WTC11 (cell line): ENCODE measurements around the gene SLC6A18. TPM values are rescaled to one million over a fixed set of nuclear protein-coding genes. Genes with fewer than 3 reads are reported as not detected.

ENCODE experiments used
- ATAC-seq: fragments of 200-7000 bp; cut with Tn5 transposase; 2 replicates; pipeline ENCODE4 v1.10.0; 2021; ENCODE audit warnings: mild to moderate bottlenecking, moderate library complexity
- CTCF ChIA-PET: fragments of 300-600 bp; sonication (Branson Sonifier 250); formaldehyde crosslinking; loops from one replicate; lab custom pipeline; 2021; ENCODE audit warnings: antibody characterized with exemption; lab: Charles Lee
- POLR2A ChIA-PET: fragments of 350-600 bp; sonication (Branson Sonifier 250); formaldehyde crosslinking; loops from one replicate; lab custom pipeline; 2021; ENCODE audit warnings: antibody characterized with exemption; lab: Charles Lee
- DNase-seq: peaks from one replicate; pipeline ENCODE4 v3.0.0; 2021; ENCODE audit warnings: low spot score
- H3K27ac Mint-ChIP-seq: 2 replicates; pipeline ENCODE4 v1.8.0; 2021; ENCODE audit warnings: mixed read lengths
- H3K27me3 Mint-ChIP-seq: 2 replicates; pipeline ENCODE4 v1.8.0; 2021; ENCODE audit warnings: low read depth, mild to moderate bottlenecking, moderate library complexity, mixed read lengths
- H3K36me3 Mint-ChIP-seq: 2 replicates; pipeline ENCODE4 v1.8.0; 2021; ENCODE audit warnings: mixed read lengths
- H3K4me1 Mint-ChIP-seq: 2 replicates; pipeline ENCODE4 v1.8.0; 2022; ENCODE audit warnings: mixed read lengths
- H3K4me3 Mint-ChIP-seq: 2 replicates; pipeline ENCODE4 v1.8.0; 2021; ENCODE audit warnings: mild to moderate bottlenecking, moderate library complexity, mixed read lengths
- H3K9me3 Mint-ChIP-seq: 2 replicates; pipeline ENCODE4 v1.8.0; 2021; ENCODE audit warnings: mixed read lengths
- ATF6 ChIP-seq: sonication (generic); formaldehyde crosslinking; IDR thresholded peaks from 2 replicates; pipeline ENCODE4 v1.8.1; 2023; ENCODE audit warnings: mild to moderate bottlenecking, missing genetic modification reagents
- CBFB ChIP-seq: sonication (generic); formaldehyde crosslinking; IDR thresholded peaks from 2 replicates; pipeline ENCODE4 v1.8.1; 2022; ENCODE audit warnings: mild to moderate bottlenecking, low read depth, missing genetic modification reagents
- CREB1 ChIP-seq: sonication (generic); formaldehyde crosslinking; IDR thresholded peaks from 2 replicates; pipeline ENCODE4 v1.8.0; 2023; ENCODE audit warnings: mild to moderate bottlenecking, missing genetic modification reagents
- CREM ChIP-seq: sonication (generic); formaldehyde crosslinking; IDR thresholded peaks from 2 replicates; pipeline ENCODE4 v1.8.1; 2022; ENCODE audit warnings: mild to moderate bottlenecking, missing genetic modification reagents, moderate library complexity
- ERG ChIP-seq: fragments of 250-450 bp; sonication (Bioruptor Pico); IDR thresholded peaks from 2 replicates; pipeline ENCODE4 v1.8.0; 2021; ENCODE audit warnings: mild to moderate bottlenecking
- FOXJ3 ChIP-seq: sonication (generic); formaldehyde crosslinking; IDR thresholded peaks from 2 replicates; pipeline ENCODE4 v1.9.0; 2021; ENCODE audit warnings: missing genetic modification reagents, mild to moderate bottlenecking, borderline replicate concordance
- GTF2I ChIP-seq: fragments of 250-450 bp; sonication (Bioruptor Pico); conservative IDR thresholded peaks from 2 replicates; pipeline ENCODE4 v1.4.0; 2021; ENCODE audit warnings: mild to moderate bottlenecking
- JUN ChIP-seq: sonication (generic); formaldehyde crosslinking; IDR thresholded peaks from 2 replicates; pipeline ENCODE4 v1.8.0; 2023; ENCODE audit warnings: mild to moderate bottlenecking, missing genetic modification reagents
- MYBL2 ChIP-seq: sonication (generic); formaldehyde crosslinking; IDR thresholded peaks from 2 replicates; pipeline ENCODE4 v1.8.1; 2023; ENCODE audit warnings: mild to moderate bottlenecking, moderate library complexity, missing genetic modification reagents
- NFATC4 ChIP-seq: fragments of 250-450 bp; sonication (Bioruptor Pico); IDR thresholded peaks from 2 replicates; pipeline ENCODE4 v1.9.0; 2021; ENCODE audit warnings: mild to moderate bottlenecking
- PREB ChIP-seq: sonication (generic); formaldehyde crosslinking; IDR thresholded peaks from 2 replicates; pipeline ENCODE4 v1.8.1; 2022; ENCODE audit warnings: mild to moderate bottlenecking, missing genetic modification reagents, moderate library complexity, borderline replicate concordance
- STAT6 ChIP-seq: sonication (generic); formaldehyde crosslinking; conservative IDR thresholded peaks from 2 replicates; pipeline ENCODE4 v1.8.1; 2023; ENCODE audit warnings: mild to moderate bottlenecking, low read depth, missing genetic modification reagents, moderate library complexity
- TCF7 ChIP-seq: sonication (generic); formaldehyde crosslinking; IDR thresholded peaks from 2 replicates; pipeline ENCODE4 v1.8.0; 2022; ENCODE audit warnings: mild to moderate bottlenecking, low read depth, missing genetic modification reagents, moderate library complexity
- TEAD1 ChIP-seq: sonication (generic); formaldehyde crosslinking; IDR thresholded peaks from 2 replicates; pipeline ENCODE4 v1.8.0; 2022; ENCODE audit warnings: mild to moderate bottlenecking, missing genetic modification reagents
- ZBTB21 ChIP-seq: sonication (generic); formaldehyde crosslinking; IDR thresholded peaks from 2 replicates; pipeline ENCODE4 v1.8.1; 2023; ENCODE audit warnings: mild to moderate bottlenecking, missing genetic modification reagents, borderline replicate concordance
- ZNF219 ChIP-seq: sonication (generic); formaldehyde crosslinking; IDR thresholded peaks from 2 replicates; pipeline ENCODE4 v1.8.0; 2023; ENCODE audit warnings: missing genetic modification reagents, mild to moderate bottlenecking, borderline replicate concordance
- ZNF532 ChIP-seq: fragments of 250-450 bp; sonication (Bioruptor Pico); IDR thresholded peaks from 2 replicates; pipeline ENCODE4 v1.9.0; 2021; ENCODE audit warnings: mild to moderate bottlenecking, borderline replicate concordance
- total RNA-seq: library from RNA; stranded (reverse); gene quantifications from 3 replicates; pipeline ENCODE4 v1.2.3, GENCODE V29; 2021

SLC6A18 gene
- total RNA-seq, 1 experiment from 2014 or later: not detected

GRCh38 chr5:1241509-1242080, 16.4 kb downstream of the SLC6A18 start:
- H3K36me3 Mint-ChIP-seq: peaks cover 3% of the 10 kb centered on the region
- H3K27ac Mint-ChIP-seq: no peak overlapping the region
- DNase-seq (no peak), ATAC-seq (no peak)
- no peaks in the 10 kb centered on the region for H3K27me3 Mint-ChIP-seq
- no peak overlapping the region for H3K4me3 Mint-ChIP-seq
- POLR2A ChIA-PET: no interaction called here
- peaks cover 5% of the 10 kb centered on the region for H3K9me3 Mint-ChIP-seq
- H3K4me1 Mint-ChIP-seq: peaks cover 3% of the 10 kb centered on the region; the same call in 1 of the 2 replicates
- CTCF ChIA-PET: no interaction called here
- TF ChIP-seq GTF2I (CRISPR knock-in tag): no peak
- no peak for TF ChIP-seq ZNF532 (CRISPR knock-in tag)
- TF ChIP-seq NFATC4 (CRISPR knock-in tag): no peak
- no peak for TF ChIP-seq PREB (CRISPR knock-in tag)
- no peak for TF ChIP-seq ATF6 (CRISPR knock-in tag)
- no peak for TF ChIP-seq JUN (CRISPR knock-in tag)
- no peak for TF ChIP-seq CREB1 (CRISPR knock-in tag)
- no peak for TF ChIP-seq ZNF219 (CRISPR knock-in tag)
- TF ChIP-seq ZBTB21 (CRISPR knock-in tag): no peak
- TF ChIP-seq CBFB: no peak
- no peak for TF ChIP-seq TEAD1
- TF ChIP-seq STAT6 (CRISPR knock-in tag): no peak
- no peak for TF ChIP-seq TCF7 (CRISPR knock-in tag)
- no peak for TF ChIP-seq FOXJ3 (CRISPR knock-in tag)
- TF ChIP-seq ERG (CRISPR knock-in tag): no peak
- TF ChIP-seq MYBL2 (CRISPR knock-in tag): no peak
- TF ChIP-seq CREM: no peak
